Heart right ventricle (tissue), 16 donors: ENCODE measurements around the gene FTO. TPM values are rescaled to one million over a fixed set of nuclear protein-coding genes. Genes with fewer than 3 reads are reported as not detected.

Experiments used
- ATAC-seq, 8 donors: fragments of 200-7000 bp; cut with Tn5 transposase; one replicate each; pipeline ENCODE4 v1.9.1; 2020; ENCODE audit warnings: mild to moderate bottlenecking in 8 of 8, moderate library complexity in 8 of 8, moderate number of reproducible peaks in 1 of 8
- DNase-seq, 2 donors: peaks; one replicate each; pipeline ENCODE4 v3.0.0-alpha.2; 2020
- H3K27ac ChIP-seq, 10 donors: fragments of 200-600 bp; sonication (generic) in 2 of 10; one replicate each; pipeline versions ENCODE4 v1.5.0 to v1.8.0; 2020 to 2022; ENCODE audit warnings: mild to moderate bottlenecking in 3 of 10
- H3K27me3 ChIP-seq, 7 donors: fragments of 200-600 bp; one replicate each; pipeline ENCODE4 v1.8.0; 2021 to 2022; ENCODE audit warnings: mild to moderate bottlenecking in 2 of 7
- H3K36me3 ChIP-seq, 9 donors: fragments of 200-600 bp; sonication (generic) in 1 of 9; one replicate each; pipeline versions ENCODE4 v1.5.0 to v1.8.0; 2020 to 2022; ENCODE audit warnings: mild to moderate bottlenecking in 2 of 9
- H3K4me1 ChIP-seq, 9 donors: fragments of 200-600 bp; sonication (generic) in 1 of 9; one replicate each; pipeline versions ENCODE4 v1.5.0 to v1.8.0; 2020 to 2022; ENCODE audit warnings: mild to moderate bottlenecking in 4 of 9
- H3K4me3 ChIP-seq, 10 donors: fragments of 200-600 bp; sonication (generic) in 2 of 10; one replicate each; pipeline versions ENCODE4 v1.5.0 to v1.8.0; 2020 to 2022; ENCODE audit warnings: mild to moderate bottlenecking in 7 of 10, moderate library complexity in 2 of 10
- H3K9me3 ChIP-seq, 11 donors: fragments of 200-600 bp in 10 of 11; sonication (generic) in 2 of 11; one replicate each; pipeline versions ENCODE4 v1.5.0 to v1.8.0; 2013 to 2022; ENCODE audit warnings: mild to moderate bottlenecking in 2 of 11, control low read depth in 1 of 11, moderate library complexity in 1 of 11
- CTCF ChIP-seq, 9 donors: fragments of 200-600 bp; sonication (generic) in 2 of 9; IDR thresholded peaks; one replicate each; pipeline versions ENCODE4 v1.5.0 to v1.8.0; 2021 to 2022; ENCODE audit warnings: antibody characterized with exemption in 9 of 9, mild to moderate bottlenecking in 5 of 9, moderate library complexity in 1 of 9
- WGBS, 2 donors: extraction: QIAGEN DNeasy Blood & Tissue Kit; methylation state at CpG; one replicate each; pipeline ENCODE4 v1.1.7; 2013; ENCODE audit warnings: inconsistent platforms in 1 of 2; 5-methylcytosine and 5-hydroxymethylcytosine counted together
- intact Hi-C, 10 donors: fragments of 100-400 bp; cut with DNase I; formaldehyde crosslinking; loops; one replicate each; pipeline versions ENCODE4 v1.11.1 to v1.14.2; 2022
- polyA plus RNA-seq, 2 donors: library from polyadenylated mRNA; stranded (reverse); fragments of 200-250 nt; gene quantifications; one replicate each; pipeline ENCODE4 v1.2.3, GENCODE V29; 2013
- total RNA-seq, 10 donors: library from RNA; stranded (reverse); fragmentation: NEBNext Ultra II Directional in 3 of 10; extraction: Animal tissue kit (Norgen Biotek cat#: 25700) in 3 of 10; gene quantifications; one replicate each; pipeline versions ENCODE4 v1.2.1 to v1.2.4, GENCODE V29; 2021 to 2023
- donor health status: Arrhythmogenic right ventricular cardiomyopathy.
- donor health status: ischemic (EF 13 %, LVEDD 7.1; RV severe dilation, severe dysfunction).
- donor health status: healthy with polysubstance abuse.
- donor health status: DM: no; HTN: yes; CAD: no.
- donor health status: DM: no; HTN: no; CAD: no.
- donor health status: ischemic (EF 25% LVEDD 6.9; RV normal size, moderate dysfunction).
- donor health status: ischemic (EF 25% LVEDD 5.7; RV mildly dilated, moderate dysfunction).
- donor health status: healthy.
- donor health status: DM: yes; HTN: yes; CAD: no.
- donor health status: Ischemic cardiomyopathy.
- donor health status: ischemic (EF 35%, LVEDD 5.7; RV mildly dilated, moderate dysfunction).
- donor health status: nonischemic (EF 11% LVEDD 7.7; RV severe dilation, severe dysfunction).
- donor health status: DM: yes; HTN: yes; CAD: no.
- donor health status: PGD.
- donor health status: ischemic (EF 29% LVEDD 5.4; RV normal size, mild dysfunction).
- donor health status: nonischemic (EF 23%, LVEDD 6.1; RV moderate dilation, normal function).

Gene FTO
- total and polyA plus RNA-seq, 12 donors: 8.5 to 103 (median 90.0) TPM

GRCh38 chr16:53986793-53987192 lies 282.8 kb downstream of the FTO start:
- TF ChIP-seq CTCF (IDR thresholded peaks at IDR 0.05): no peak
- 93 to 99% methylated on average over 5 of the region's 5 CpGs for WGBS, 2 donors
- Histone ChIP-seq H3K4me3 (no peak overlapping the region), H3K9me3 (no peaks in the 10 kb centered on the region), H3K27ac (no peak overlapping the region), H3K27me3 (no peaks in the 10 kb centered on the region), H3K4me1 (peaks cover 0 to 15% (median 5%) of the 10 kb centered on the region in 9 donors), H3K36me3 (no peaks in the 10 kb centered on the region)
- DNase-seq (no peak), ATAC-seq (no peak)
- intact Hi-C loops: no loop called here

- no peak overlapping the region for H3K4me3 ChIP-seq
- ATAC-seq: no peak
- no peaks in the 10 kb centered on the region for H3K9me3 ChIP-seq
- H3K27me3 ChIP-seq: no peaks in the 10 kb centered on the region
- H3K36me3 ChIP-seq: no peaks in the 10 kb centered on the region
- H3K27ac ChIP-seq: no peak overlapping the region
- intact Hi-C loops: no loop called here
- no peak for DNase-seq
- H3K4me1 ChIP-seq: peaks cover 0 to 16% (median 6%) of the 10 kb centered on the region in 9 donors
- WGBS, 2 donors: 76 to 84% methylated on average over 2 of the region's 2 CpGs
- no peak for TF ChIP-seq CTCF (IDR thresholded peaks at IDR 0.05)
These were observed 284.2 kb downstream of the FTO start for GRCh38 chr16:53988136-53988535.

- Histone ChIP-seq H3K4me1 (peaks cover 0 to 16% (median 6%) of the 10 kb centered on the region in 9 donors), H3K36me3 (no peaks in the 10 kb centered on the region), H3K9me3 (no peaks in the 10 kb centered on the region), H3K27me3 (no peaks in the 10 kb centered on the region), H3K4me3 (no peak overlapping the region), H3K27ac (no peak overlapping the region)
- DNase-seq (no peak), ATAC-seq (no peak)
- 92 to 97% methylated on average over 3 of the region's 3 CpGs for WGBS, 2 donors
- intact Hi-C loops: no loop called here
- TF ChIP-seq CTCF (IDR thresholded peaks at IDR 0.05): no peak
These were observed 285.6 kb downstream of the FTO start for GRCh38 chr16:53989597-53989996.

- intact Hi-C loops: no loop called here
- ATAC-seq (no peak), DNase-seq (no peak)
- Histone ChIP-seq H3K27me3 (no peaks in the 10 kb centered on the region), H3K36me3 (no peaks in the 10 kb centered on the region), H3K4me3 (no peak overlapping the region), H3K4me1 (peaks cover 0 to 23% (median 6%) of the 10 kb centered on the region in 9 donors), H3K27ac (no peak overlapping the region), H3K9me3 (no peaks in the 10 kb centered on the region)
- 64 to 66% methylated on average over 8 of the region's 8 CpGs for WGBS, 2 donors
- no peak for TF ChIP-seq CTCF (IDR thresholded peaks at IDR 0.05)
These were observed 287.9 kb downstream of the FTO start for GRCh38 chr16:53991754-53992378.
